H1 (cell line): ENCODE results near the gene CBFA2T2. TPM values are rescaled to one million over a fixed set of nuclear protein-coding genes. Genes with fewer than 3 reads are reported as not detected.

ENCODE experiments used
- CTCF ChIA-PET: fragments of 300-600 bp; sonication (Branson Sonifier 250); formaldehyde crosslinking; loops from one replicate; lab custom pipeline; 2021; ENCODE audit not compliant: partially characterized antibody; lab: Charles Lee
- POLR2A ChIA-PET: fragments of 300-600 bp; sonication (Branson Sonifier 250); formaldehyde crosslinking; loops from one replicate; lab custom pipeline; 2021; ENCODE audit warnings: inconsistent platforms; ENCODE audit not compliant: partially characterized antibody; lab: Charles Lee
- DNase-seq, 2 experiments: peaks; one replicate each; pipeline versions ENCODE4 v3.0.0 to v3.0.0-alpha.2; 2010 to 2022; ENCODE audit warnings: low spot score in 2 of 2, low read depth in 1 of 2, mixed read lengths in 1 of 2
- FAIRE-seq: peaks from 2 replicates; lab custom pipeline; 2011; peaks lifted over from hg19 to GRCh38; lab: Jason Lieb, UNC
- H2AFZ ChIP-seq: 2 replicates; pipeline ENCODE4 v1.8.1; 2012; ENCODE audit warnings: low read length, inconsistent platforms
- H2AK5ac ChIP-seq: 2 replicates; pipeline ENCODE4 v1.6.1; 2013; ENCODE audit warnings: low read depth, low read length
- H2BK120ac ChIP-seq: replicated peaks from 2 replicates; pipeline ENCODE3; 2013; ENCODE audit warnings: low read depth, low read length, inconsistent platforms
- H2BK12ac ChIP-seq: 2 replicates; pipeline ENCODE4 v1.6.1; 2013; ENCODE audit warnings: low read depth, low read length
- H2BK15ac ChIP-seq: 2 replicates; pipeline ENCODE4 v1.6.1; 2013; ENCODE audit warnings: low read length
- H2BK20ac ChIP-seq: 2 replicates; pipeline ENCODE4 v1.6.1; 2013; ENCODE audit warnings: low read length
- H2BK5ac ChIP-seq: 2 replicates; pipeline ENCODE4 v1.6.1; 2013; ENCODE audit warnings: low read depth, low read length
- H3K14ac ChIP-seq: 2 replicates; pipeline ENCODE4 v1.6.1; 2013; ENCODE audit warnings: inconsistent platforms; ENCODE audit not compliant: insufficient read length
- H3K18ac ChIP-seq: 2 replicates; pipeline ENCODE4 v1.6.1; 2013; ENCODE audit warnings: low read length; ENCODE audit errors: extremely low read depth
- H3K23ac ChIP-seq: 2 replicates; pipeline ENCODE4 v1.6.1; 2013; ENCODE audit warnings: inconsistent platforms; ENCODE audit not compliant: insufficient read length
- H3K23me2 ChIP-seq: 2 replicates; pipeline ENCODE4 v1.6.1; 2013; ENCODE audit warnings: low read depth, low read length
- H3K27ac ChIP-seq: 2 replicates; pipeline ENCODE4 v1.6.1; 2011; ENCODE audit warnings: low read depth, low read length, inconsistent platforms
- H3K27me3 ChIP-seq, 4 experiments: replicated peaks in 1 of 4; 1 replicate in 1 of 4; 2 replicates in 3 of 4; pipeline versions ENCODE4 v1.6.1 to v1.8.1; 2011 to 2013; ENCODE audit warnings: low read length in 3 of 4, mild to moderate bottlenecking in 3 of 4, inconsistent platforms in 2 of 4, mixed read lengths in 2 of 4, moderate library complexity in 1 of 4; ENCODE audit not compliant: control insufficient read depth in 3 of 4, insufficient read depth in 3 of 4; ENCODE audit errors: extremely low read depth in 1 of 4
- H3K36me3 ChIP-seq, 4 experiments: 2 replicates each; pipeline versions ENCODE4 v1.6.1 to v1.8.1; 2011 to 2013; ENCODE audit warnings: mild to moderate bottlenecking in 4 of 4, low read length in 3 of 4, moderate library complexity in 2 of 4, control low read depth in 1 of 4, inconsistent platforms in 1 of 4; ENCODE audit not compliant: insufficient read depth in 4 of 4, control insufficient read depth in 2 of 4
- H3K4ac ChIP-seq: replicated peaks from 2 replicates; pipeline ENCODE3; 2013; ENCODE audit warnings: low read length, low read depth, mixed read lengths, inconsistent platforms; ENCODE audit not compliant: insufficient read length
- H3K4me1 ChIP-seq, 4 experiments: replicated peaks in 1 of 4; 1 replicate in 1 of 4; 2 replicates in 3 of 4; pipeline versions ENCODE4 v1.6.1 to v1.8.1; 2011 to 2013; ENCODE audit warnings: low read length in 3 of 4, inconsistent platforms in 2 of 4, mixed read lengths in 1 of 4; ENCODE audit not compliant: insufficient read depth in 4 of 4, control insufficient read depth in 3 of 4
- H3K4me2 ChIP-seq, 2 experiments: 2 replicates each; pipeline versions ENCODE4 v1.6.1 to v1.8.1; 2011 to 2013; ENCODE audit warnings: low read depth in 2 of 2, low read length in 2 of 2, control low read depth in 1 of 2, inconsistent platforms in 1 of 2, mild to moderate bottlenecking in 1 of 2; ENCODE audit not compliant: insufficient read depth in 1 of 2
- H3K4me3 ChIP-seq, 4 experiments: fragments of 200-600, 300-600 bp in 1 of 4; sonication (generic), shearing (Covaris generic), sonication (Bioruptor Twin) in 1 of 4; 2 replicates each; pipeline versions ENCODE4 v1.5.1 to v1.8.1; 2011 to 2016; ENCODE audit warnings: low read length in 4 of 4, low read depth in 3 of 4, control low read depth in 2 of 4, inconsistent platforms in 2 of 4, mild to moderate bottlenecking in 2 of 4, mixed read lengths in 1 of 4, moderate library complexity in 1 of 4; ENCODE audit not compliant: insufficient read depth in 2 of 4; ENCODE audit errors: extremely low read depth in 1 of 4
- H3K56ac ChIP-seq: replicated peaks from 2 replicates; pipeline ENCODE3; 2013; ENCODE audit warnings: low read depth, mild to moderate bottlenecking, mixed read lengths, low read length, inconsistent platforms; ENCODE audit not compliant: insufficient read length
- H3K79me1 ChIP-seq: 2 replicates; pipeline ENCODE4 v1.6.1; 2013; ENCODE audit warnings: low read depth, low read length, control low read depth
- H3K79me2 ChIP-seq, 2 experiments: 2 replicates each; pipeline versions ENCODE4 v1.6.1 to v1.8.1; 2012 to 2013; ENCODE audit warnings: low read length in 2 of 2, mild to moderate bottlenecking in 2 of 2, inconsistent platforms in 1 of 2; ENCODE audit not compliant: insufficient read depth in 2 of 2, control insufficient read depth in 1 of 2
- H3K9ac ChIP-seq, 4 experiments: replicated peaks in 1 of 4; 1 replicate in 1 of 4; 2 replicates in 3 of 4; pipeline versions ENCODE4 v1.6.1 to v1.8.1; 2011 to 2013; ENCODE audit warnings: low read depth in 3 of 4, low read length in 3 of 4, control low read depth in 2 of 4, mild to moderate bottlenecking in 2 of 4, moderate library complexity in 2 of 4, inconsistent platforms in 1 of 4; ENCODE audit errors: extremely low read depth in 1 of 4
- H3K9me3 ChIP-seq, 2 experiments: 2 replicates each; pipeline versions ENCODE4 v1.6.1 to v1.8.1; 2012 to 2013; ENCODE audit warnings: mild to moderate bottlenecking in 2 of 2, moderate library complexity in 2 of 2, control low read depth in 1 of 2, inconsistent platforms in 1 of 2, low read depth in 1 of 2, low read length in 1 of 2, mixed read lengths in 1 of 2; ENCODE audit not compliant: insufficient read depth in 2 of 2
- H4K20me1 ChIP-seq, 2 experiments: replicated peaks in 1 of 2; 2 replicates each; pipeline versions ENCODE3 to v1.8.1; 2011 to 2013; ENCODE audit warnings: inconsistent platforms in 2 of 2, low read length in 2 of 2, mild to moderate bottlenecking in 1 of 2; ENCODE audit not compliant: insufficient read depth in 2 of 2, control insufficient read depth in 1 of 2
- H4K5ac ChIP-seq: 2 replicates; pipeline ENCODE4 v1.6.1; 2013; ENCODE audit warnings: low read length, low read depth, mixed read lengths, inconsistent platforms; ENCODE audit not compliant: insufficient read length
- H4K8ac ChIP-seq: 2 replicates; pipeline ENCODE4 v1.8.0; 2013; ENCODE audit warnings: mild to moderate bottlenecking, moderate library complexity, low read length, inconsistent platforms; ENCODE audit not compliant: insufficient read depth; ENCODE audit errors: extremely low read depth
- H4K91ac ChIP-seq: replicated peaks from 2 replicates; pipeline ENCODE3; 2013; ENCODE audit warnings: low read length, mixed read lengths, inconsistent platforms; ENCODE audit not compliant: insufficient read length
- NANOG ChIP-seq: IDR thresholded peaks from 2 replicates; pipeline ENCODE4 v1.6.1; 2011; ENCODE audit warnings: low read length, low read depth, mild to moderate bottlenecking, inconsistent platforms; ENCODE audit not compliant: insufficient read depth, poor library complexity, severe bottlenecking
- POLR2A ChIP-seq, 2 experiments: IDR thresholded peaks; 1 replicate in 1 of 2; 2 replicates in 1 of 2; pipeline ENCODE4 v1.6.1; 2011; ENCODE audit warnings: low read depth in 2 of 2, low read length in 2 of 2, mild to moderate bottlenecking in 2 of 2; ENCODE audit errors: control extremely low read depth in 1 of 2
- RBBP5 ChIP-seq: IDR thresholded peaks from 2 replicates; pipeline ENCODE4 v1.7.1; 2012; ENCODE audit warnings: low read depth, mild to moderate bottlenecking, inconsistent platforms, low read length, moderate library complexity, borderline replicate concordance
- TEAD4 ChIP-seq: IDR thresholded peaks from 2 replicates; pipeline ENCODE4 v1.6.1; 2012; ENCODE audit warnings: low read depth, low read length, inconsistent platforms, mixed read lengths
- WGBS, 2 experiments: shearing (Covaris generic) in 1 of 2; methylation state at CpG; one replicate each; pipeline versions ENCODE4 v1.1.6 to v1.1.7; 2013 to 2015; ENCODE audit warnings: low lambda C conversion rate in 2 of 2, mixed read lengths in 2 of 2, inconsistent platforms in 1 of 2, low coverage in 1 of 2, missing lambda C conversion rate in 1 of 2; ENCODE audit not compliant: insufficient replicate concordance in 2 of 2, insufficient coverage in 1 of 2, insufficient read length in 1 of 2; ENCODE audit errors: extremely low coverage in 1 of 2, missing lambda C conversion rate in 1 of 2; 5-methylcytosine and 5-hydroxymethylcytosine counted together
- polyA plus RNA-seq, 7 experiments: library from polyadenylated mRNA; depleted of rRNA in 3 of 7; stranded (reverse) in 5 of 7; unstranded in 2 of 7; fragments of >200 nt in 5 of 7; fragments of 200-250 nt in 2 of 7; gene quantifications; 1 replicate in 5 of 7; 2 replicates in 1 of 7; 4 replicates in 1 of 7; pipeline versions ENCODE4 v1.2.1 to v1.2.3, GENCODE V29; 2011 to 2013; ENCODE audit warnings: missing spikeins in 2 of 7, mixed read lengths in 2 of 7
- total RNA-seq: library from RNA; stranded (reverse); fragmentation: NEBNext Ultra II Directional; extraction: Animal tissue kit (Norgen Biotek cat#: 25700); gene quantifications from 2 replicates; pipeline ENCODE4 v1.2.1, GENCODE V29; 2021

Gene CBFA2T2
- total and polyA plus RNA-seq, 2 of the 8 experiments (the other 6 are each of a cell fraction or from before 2014, with no cell fraction given) = 11.6 to 12.9 TPM

GRCh38 chr20:33656010-33656782 lies 166.3 kb downstream of the CBFA2T2 start:
- ChIA-PET POLR2A (interaction anchor here (4.7 kb wide), 1 partner anchor 10 kb away, joined by 63 read pairs; the partner anchor contains the start of gene ACTL10), CTCF (interaction anchor here (0.6 to 5.0 kb wide), 5 partner anchors 9 to 240 kb away, joined by 3 to 31 read pairs (median 5); partner anchors contain the start of gene ACTL10)
- Histone ChIP-seq H3K79me2 (no peaks in the 10 kb centered on the region), H2BK15ac (no peak overlapping the region), H2BK20ac (no peak overlapping the region), H3K27me3 (no peaks in the 10 kb centered on the region), H3K18ac (no peak overlapping the region), H3K4ac (no peak overlapping the region), H3K4me2 (no peak overlapping the region), H3K56ac (no peak overlapping the region), H3K23ac (no peak overlapping the region), H3K14ac (no peak overlapping the region), H2AFZ (no peak overlapping the region), H2BK120ac (no peak overlapping the region), H4K5ac (no peak overlapping the region), H2BK12ac (no peak overlapping the region), H4K8ac (no peak overlapping the region), H3K23me2 (no peaks in the 10 kb centered on the region), H3K4me3 (no peak overlapping the region), H3K27ac (no peak overlapping the region), H4K91ac (no peak overlapping the region), H3K9ac (no peak overlapping the region), H3K79me1 (no peaks in the 10 kb centered on the region), H3K4me1 (peaks cover 0 to 11% (median 1%) of the 10 kb centered on the region in 4 experiments; a peak in 4 of 7 replicates)
- DNase-seq (no peak), FAIRE-seq (no peak)
- TF ChIP-seq POLR2A (IDR thresholded peaks at IDR 0.05; ENCODE audit: control extremely low read depth in 1 of 2, low read depth in 2 of 2, low read length in 2 of 2) = peak in 1 of 2 experiments; percentile 30; a peak in 1 of 3 replicates
- TF ChIP-seq RBBP5 = no peak
- no peak for TF ChIP-seq NANOG
- no peak for TF ChIP-seq TEAD4
- TF ChIP-seq, all 59 proteins: peak for 1
- no peak overlapping the region for H2BK5ac ChIP-seq
- H3K9me3 ChIP-seq = no peaks in the 10 kb centered on the region
- peaks cover 0 to 11% (median 0%) of the 10 kb centered on the region in 4 experiments; a peak in 2 of 8 replicates for H3K36me3 ChIP-seq
- 90% methylated on average over 7 of the region's 10 CpGs; no CpG with 5 or more reads in 1 of the 2 experiments for WGBS, 2 experiments
- peaks cover 0 to 8% of the 10 kb centered on the region in 2 experiments for H4K20me1 ChIP-seq
- no peak overlapping the region for H2AK5ac ChIP-seq
